ENCODE results near the gene LAMC1.

LAMC1 gene

DNA sequence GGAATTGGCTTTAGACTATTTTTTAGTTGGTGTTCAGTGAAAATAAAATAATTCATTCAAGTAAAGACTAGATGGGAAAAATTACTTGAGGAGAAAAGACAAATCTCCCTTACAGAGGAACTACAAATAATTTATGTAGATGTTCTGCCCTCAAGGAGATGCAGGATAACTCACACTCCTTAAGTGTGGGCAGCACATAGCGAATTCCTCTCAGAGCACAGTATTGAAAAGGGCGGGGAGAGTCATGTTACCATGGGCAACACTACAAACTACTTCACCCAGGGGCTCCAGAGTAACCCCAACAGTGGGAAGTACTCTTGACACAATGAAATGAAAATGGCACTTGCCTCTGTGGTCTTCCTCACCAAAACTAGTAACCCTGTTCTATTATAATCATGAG is 142.2 kb downstream of the LAMC1 start:
- H3K27ac Mint-ChIP-seq = no peak overlapping the region
- no peak for DNase-seq
- no peaks in the 10 kb centered on the region for H3K9me3 Mint-ChIP-seq
- peaks cover 5% of the 10 kb centered on the region for H3K27me3 Mint-ChIP-seq
- no peaks in the 10 kb centered on the region for H3K36me3 Mint-ChIP-seq (ENCODE audit: low read depth)
- H3K4me3 Mint-ChIP-seq = no peak overlapping the region
- no peaks in the 10 kb centered on the region for H3K4me1 Mint-ChIP-seq (ENCODE audit: low read depth)

- Mint-ChIP-seq H3K27ac (no peak overlapping the region), H3K4me3 (no peak overlapping the region), H3K27me3 (peaks cover 5% of the 10 kb centered on the region), H3K4me1 (ENCODE audit: low read depth) (no peaks in the 10 kb centered on the region), H3K9me3 (no peaks in the 10 kb centered on the region), H3K36me3 (ENCODE audit: low read depth) (no peaks in the 10 kb centered on the region)
- DNase-seq = no peak
Measured at GRCh38 chr1:183166454-183166853, 143.2 kb downstream of the LAMC1 start.

- Mint-ChIP-seq H3K27me3 (peaks cover 7% of the 10 kb centered on the region), H3K36me3 (ENCODE audit: low read depth) (no peaks in the 10 kb centered on the region), H3K27ac (no peak overlapping the region), H3K4me3 (no peak overlapping the region), H3K4me1 (ENCODE audit: low read depth) (no peaks in the 10 kb centered on the region), H3K9me3 (no peaks in the 10 kb centered on the region)
- no peak for DNase-seq
Measured at GRCh38 chr1:183167676-183168075, 144.5 kb downstream of the LAMC1 start.

- no peaks in the 10 kb centered on the region for H3K9me3 Mint-ChIP-seq
- no peaks in the 10 kb centered on the region for H3K36me3 Mint-ChIP-seq (ENCODE audit: low read depth)
- no peaks in the 10 kb centered on the region for H3K4me1 Mint-ChIP-seq (ENCODE audit: low read depth)
- H3K4me3 Mint-ChIP-seq = no peak overlapping the region
- DNase-seq = no peak
- no peak overlapping the region for H3K27ac Mint-ChIP-seq
- H3K27me3 Mint-ChIP-seq = peaks cover 7% of the 10 kb centered on the region
Measured at GRCh38 chr1:183168308-183168707, 145.1 kb downstream of the LAMC1 start.

- Mint-ChIP-seq H3K9me3 (no peaks in the 10 kb centered on the region), H3K4me3 (no peak overlapping the region), H3K27ac (no peak overlapping the region), H3K36me3 (ENCODE audit: low read depth) (no peaks in the 10 kb centered on the region), H3K27me3 (peaks cover 5% of the 10 kb centered on the region), H3K4me1 (ENCODE audit: low read depth) (no peaks in the 10 kb centered on the region)
- DNase-seq = no peak
Measured at GRCh38 chr1:183173828-183174227, 150.6 kb downstream of the LAMC1 start.

DNA sequence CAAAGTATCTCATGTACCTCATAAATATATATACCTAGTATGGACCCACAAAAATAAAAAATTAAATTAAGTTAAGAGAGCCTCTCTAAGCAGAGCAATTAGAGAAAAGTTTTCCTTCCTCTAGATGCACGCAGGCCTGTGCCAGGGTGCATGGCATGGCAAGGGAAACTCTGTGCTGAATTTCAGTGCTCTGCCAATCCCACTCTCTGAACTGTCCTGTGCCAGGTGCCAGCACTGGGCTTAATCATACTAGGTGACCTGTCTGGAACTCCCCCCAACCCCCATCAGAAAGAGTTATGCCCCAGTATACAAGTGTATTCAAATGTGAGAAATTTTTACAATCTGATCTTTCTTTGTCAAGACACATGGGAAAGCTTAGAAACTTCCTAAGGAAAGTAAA is 152.4 kb downstream of the LAMC1 start:
- Mint-ChIP-seq H3K36me3 (ENCODE audit: low read depth) (no peaks in the 10 kb centered on the region), H3K9me3 (no peaks in the 10 kb centered on the region), H3K27ac (no peak overlapping the region), H3K4me3 (no peak overlapping the region), H3K4me1 (ENCODE audit: low read depth) (peaks cover 6% of the 10 kb centered on the region), H3K27me3 (peaks cover 3% of the 10 kb centered on the region)
- DNase-seq = no peak

GRCh38 chr1:183178545-183178944 is 155.3 kb downstream of the LAMC1 start:
- no peaks in the 10 kb centered on the region for H3K36me3 Mint-ChIP-seq (ENCODE audit: low read depth)
- peaks cover 10% of the 10 kb centered on the region for H3K4me1 Mint-ChIP-seq (ENCODE audit: low read depth)
- no peak overlapping the region for H3K4me3 Mint-ChIP-seq
- no peaks in the 10 kb centered on the region for H3K9me3 Mint-ChIP-seq
- no peak overlapping the region for H3K27ac Mint-ChIP-seq
- no peak for DNase-seq
- H3K27me3 Mint-ChIP-seq = peaks cover 2% of the 10 kb centered on the region

DNA sequence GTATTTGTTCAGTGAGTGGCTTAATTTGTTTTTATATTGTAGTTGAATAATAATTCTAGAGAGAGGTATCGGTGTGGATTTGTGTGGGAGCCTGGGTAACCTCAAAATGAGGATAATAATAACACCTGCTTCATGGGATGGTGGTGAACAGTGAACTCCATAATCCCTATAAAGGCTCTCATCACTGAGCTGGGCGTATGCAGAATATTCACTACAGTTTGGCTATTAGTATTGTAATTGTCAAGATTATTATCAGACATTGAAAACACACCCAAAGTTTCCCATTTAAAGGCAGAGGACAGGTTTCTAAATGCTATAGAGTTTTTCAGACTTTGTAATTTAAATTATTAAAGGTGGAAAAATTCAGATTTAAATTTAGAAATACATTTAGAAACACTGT is 155.8 kb downstream of the LAMC1 start:
- Mint-ChIP-seq H3K27me3 (peaks cover 2% of the 10 kb centered on the region), H3K27ac (no peak overlapping the region), H3K36me3 (ENCODE audit: low read depth) (no peaks in the 10 kb centered on the region), H3K9me3 (no peaks in the 10 kb centered on the region), H3K4me1 (ENCODE audit: low read depth) (peaks cover 10% of the 10 kb centered on the region), H3K4me3 (no peak overlapping the region)
- DNase-seq = no peak

- no peaks in the 10 kb centered on the region for H3K9me3 Mint-ChIP-seq
- peaks cover 10% of the 10 kb centered on the region for H3K4me1 Mint-ChIP-seq (ENCODE audit: low read depth)
- DNase-seq = no peak
- H3K27me3 Mint-ChIP-seq = peaks cover 9% of the 10 kb centered on the region
- no peak overlapping the region for H3K4me3 Mint-ChIP-seq
- no peaks in the 10 kb centered on the region for H3K36me3 Mint-ChIP-seq (ENCODE audit: low read depth)
- no peak overlapping the region for H3K27ac Mint-ChIP-seq
Measured at GRCh38 chr1:183180218-183180617, 157.0 kb downstream of the LAMC1 start.

DNA sequence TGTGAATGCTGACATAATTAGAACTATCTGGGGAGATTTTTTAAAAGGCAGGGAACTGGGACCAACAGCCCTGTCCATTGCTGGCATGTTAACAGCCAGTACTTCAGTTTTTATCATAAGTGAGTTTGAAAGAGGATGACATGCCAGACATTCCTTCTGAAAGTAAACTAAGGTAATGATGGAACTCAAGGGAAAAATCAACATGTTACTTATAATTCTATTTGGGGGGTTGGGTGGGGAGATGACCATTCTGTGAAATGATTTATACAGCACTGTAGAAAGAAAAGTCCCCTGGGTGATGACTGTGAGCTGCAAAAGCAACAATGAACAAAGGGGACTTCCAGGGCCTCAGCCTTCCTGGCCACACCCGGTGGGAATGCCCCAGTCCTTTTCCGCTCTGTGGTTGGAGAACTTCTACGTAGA is 157.4 kb downstream of the LAMC1 start:
- DNase-seq = no peak
- peaks cover 10% of the 10 kb centered on the region for H3K4me1 Mint-ChIP-seq (ENCODE audit: low read depth)
- no peak overlapping the region for H3K4me3 Mint-ChIP-seq
- H3K27ac Mint-ChIP-seq = no peak overlapping the region
- H3K36me3 Mint-ChIP-seq (ENCODE audit: low read depth) = no peaks in the 10 kb centered on the region
- no peaks in the 10 kb centered on the region for H3K9me3 Mint-ChIP-seq
- peaks cover 13% of the 10 kb centered on the region for H3K27me3 Mint-ChIP-seq

DNA sequence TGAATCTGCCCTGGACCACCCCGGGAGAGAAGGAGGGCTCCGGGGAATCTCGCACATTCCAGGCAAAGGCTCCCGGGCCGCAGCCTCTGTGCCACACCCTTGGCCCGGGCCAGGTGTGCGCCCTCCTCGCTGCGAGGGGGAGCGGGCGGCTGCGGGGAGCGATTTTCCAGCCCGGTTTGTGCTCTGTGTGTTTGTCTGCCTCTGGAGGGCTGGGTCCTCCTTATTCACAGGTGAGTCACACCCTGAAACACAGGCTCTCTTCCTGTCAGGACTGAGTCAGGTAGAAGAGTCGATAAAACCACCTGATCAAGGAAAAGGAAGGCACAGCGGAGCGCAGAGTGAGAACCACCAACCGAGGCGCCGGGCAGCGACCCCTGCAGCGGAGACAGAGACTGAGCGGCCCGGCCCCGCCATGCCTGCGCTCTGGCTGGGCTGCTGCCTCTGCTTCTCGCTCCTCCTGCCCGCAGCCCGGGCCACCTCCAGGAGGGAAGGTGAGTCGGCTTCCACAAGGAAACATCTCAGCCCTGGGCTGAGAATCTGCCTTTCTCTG is 162.8 kb downstream of the LAMC1 start, which contains the start of gene LAMC2:
Gene LAMC2 (plus strand): TSS at position 324 of the 550 bp plus-strand sequence. CDS start 89 bp downstream, at position 413.
- no peak for DNase-seq
- Mint-ChIP-seq H3K4me1 (ENCODE audit: low read depth) (peaks cover 6% of the 10 kb centered on the region), H3K36me3 (ENCODE audit: low read depth) (no peaks in the 10 kb centered on the region), H3K27ac (no peak within 1 kb of the TSS), H3K4me3 (peak within 1 kb of the TSS; percentile 24), H3K27me3 (peaks cover 44% of the 10 kb centered on the region), H3K9me3 (no peaks in the 10 kb centered on the region)

- Mint-ChIP-seq H3K27ac (no peak overlapping the region), H3K4me3 (no peak overlapping the region), H3K27me3 (peaks cover 44% of the 10 kb centered on the region), H3K9me3 (no peaks in the 10 kb centered on the region), H3K4me1 (ENCODE audit: low read depth) (peaks cover 5% of the 10 kb centered on the region), H3K36me3 (ENCODE audit: low read depth) (no peaks in the 10 kb centered on the region)
- no peak for DNase-seq
Measured at GRCh38 chr1:183186841-183187240, 163.6 kb downstream of the LAMC1 start.

- Mint-ChIP-seq H3K27ac (no peak overlapping the region), H3K4me1 (ENCODE audit: low read depth) (peaks cover 5% of the 10 kb centered on the region), H3K27me3 (peaks cover 43% of the 10 kb centered on the region), H3K9me3 (no peaks in the 10 kb centered on the region), H3K36me3 (ENCODE audit: low read depth) (no peaks in the 10 kb centered on the region), H3K4me3 (no peak overlapping the region)
- no peak for DNase-seq
Measured at GRCh38 chr1:183188240-183188639, 165.0 kb downstream of the LAMC1 start.

DNA sequence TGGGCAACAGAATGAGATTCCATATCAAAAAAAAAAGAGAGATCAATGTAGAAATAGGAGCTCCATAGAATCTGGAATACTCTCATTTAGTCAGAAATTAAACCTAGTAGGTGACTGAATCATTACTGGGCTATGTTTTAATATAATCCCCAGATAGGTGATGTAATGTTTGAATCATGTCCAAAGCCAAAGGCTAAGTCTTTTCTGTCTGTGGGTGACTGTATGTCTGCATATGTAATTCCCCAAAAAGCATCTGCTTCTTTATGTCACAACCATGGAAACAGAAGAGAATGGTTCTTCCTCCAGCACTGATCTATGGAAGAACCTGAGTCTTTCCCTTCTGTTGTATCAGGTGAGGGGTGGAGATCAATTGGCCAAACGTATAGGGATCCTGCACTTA is 168.6 kb downstream of the LAMC1 start:
- H3K36me3 Mint-ChIP-seq (ENCODE audit: low read depth) = no peaks in the 10 kb centered on the region
- no peak for DNase-seq
- H3K27ac Mint-ChIP-seq = no peak overlapping the region
- H3K27me3 Mint-ChIP-seq = peaks cover 20% of the 10 kb centered on the region
- H3K4me1 Mint-ChIP-seq (ENCODE audit: low read depth) = peaks cover 12% of the 10 kb centered on the region
- H3K9me3 Mint-ChIP-seq = no peaks in the 10 kb centered on the region
- no peak overlapping the region for H3K4me3 Mint-ChIP-seq

GRCh38 chr1:183193963-183194525 is 170.8 kb downstream of the LAMC1 start:
- no peaks in the 10 kb centered on the region for H3K36me3 Mint-ChIP-seq (ENCODE audit: low read depth)
- no peak overlapping the region for H3K4me3 Mint-ChIP-seq
- no peaks in the 10 kb centered on the region for H3K9me3 Mint-ChIP-seq
- DNase-seq = no peak
- peaks cover 12% of the 10 kb centered on the region for H3K4me1 Mint-ChIP-seq (ENCODE audit: low read depth)
- H3K27ac Mint-ChIP-seq = no peak overlapping the region
- peaks cover 15% of the 10 kb centered on the region for H3K27me3 Mint-ChIP-seq

Measured in activated T-cell treated with anti-CD3 and anti-CD28 coated beads, Interleukin-2, amount 50 U/mL, for 24 hours (primary cell).